A549 (cell line): ENCODE results near the gene CLDN14. TPM values are rescaled to one million over a fixed set of nuclear protein-coding genes. Genes with fewer than 3 reads are reported as not detected.

Experiments
- ATAC-seq, 2 experiments: fragments of 200-7000 bp in 1 of 2; fragments of >200 bp in 1 of 2; cut with Nextera tagmentation in 1 of 2; cut with Tn5 transposase in 1 of 2; 3 replicates each; pipeline versions ENCODE4 v1.8.0 to v1.9.1; 2018 to 2020; ENCODE audit warnings: mild to moderate bottlenecking in 1 of 2, moderate library complexity in 1 of 2
- CTCF ChIA-PET: fragments of 300-600 bp; sonication (Branson Sonifier 250); formaldehyde crosslinking; extraction: SDS; loops from one replicate; lab custom pipeline; 2021; ENCODE audit warnings: antibody characterized with exemption, inconsistent platforms; lab: Yijun Ruan, JAX
- POLR2A ChIA-PET: fragments of 350-600 bp; formaldehyde crosslinking; extraction: SDS; loops from one replicate; lab custom pipeline; 2021; ENCODE audit warnings: antibody characterized with exemption, inconsistent platforms; lab: Yijun Ruan, JAX
- DNase-seq, 2 experiments: peaks; one replicate each; pipeline versions ENCODE4 v3.0.0 to v3.0.0-alpha.2; 2011 to 2016; ENCODE audit warnings: low read depth in 1 of 2, low spot score in 1 of 2
- FAIRE-seq: peaks from 2 replicates; lab custom pipeline; 2011; peaks lifted over from hg19 to GRCh38; lab: Jason Lieb, UNC
- H3K27ac ChIP-seq, 2 experiments: fragments of >200 bp; sonication (Bioruptor Twin); formaldehyde crosslinking; 3 replicates each; pipeline ENCODE4 v1.5.1; 2016 to 2017
- H3K4me1 ChIP-seq: fragments of >200 bp; sonication (Bioruptor Twin); formaldehyde crosslinking; 3 replicates; pipeline ENCODE4 v1.6.1; 2016
- H3K4me2 ChIP-seq: fragments of >200 bp; sonication (Bioruptor Twin); formaldehyde crosslinking; 3 replicates; pipeline ENCODE4 v1.6.1; 2016
- H3K4me3 ChIP-seq: fragments of >200 bp; sonication (Bioruptor Twin); formaldehyde crosslinking; 3 replicates; pipeline ENCODE4 v1.5.1; 2016
- H3K9me3 ChIP-seq: fragments of >200 bp; sonication (Bioruptor Twin); formaldehyde crosslinking; 3 replicates; pipeline ENCODE4 v1.6.1; 2016
- CBX8 ChIP-seq: fragments of 200-600 bp; sonication (generic); IDR thresholded peaks from 2 replicates; pipeline ENCODE4 v1.6.1; 2016
- CHD2 ChIP-seq: fragments of 150-350 bp; IDR thresholded peaks from 2 replicates; pipeline ENCODE4 v1.6.1; 2014; ENCODE audit warnings: low read length; ENCODE audit not compliant: partially characterized antibody
- CHD4 ChIP-seq: fragments of 200-600 bp; sonication (generic); IDR thresholded peaks from 2 replicates; pipeline ENCODE4 v1.6.1; 2016; ENCODE audit warnings: antibody characterized with exemption, mild to moderate bottlenecking, borderline replicate concordance
- ESRRA ChIP-seq: fragments of 150-350 bp; IDR thresholded peaks from 2 replicates; pipeline ENCODE4 v1.6.1; 2014; ENCODE audit warnings: mild to moderate bottlenecking, low read length, borderline replicate concordance
- HOXB13 ChIP-seq: fragments of 250-450 bp; sonication (Bioruptor Pico); IDR thresholded peaks from 2 replicates; pipeline ENCODE4 v1.5.0; 2020; ENCODE audit warnings: low read depth, mild to moderate bottlenecking, moderate library complexity
- JUN ChIP-seq, 2 experiments: fragments of >200 bp; sonication (Bioruptor Twin); formaldehyde crosslinking; IDR thresholded peaks; 2 replicates in 1 of 2; 3 replicates in 1 of 2; pipeline ENCODE4 v1.6.1; 2016 to 2017
- JUNB ChIP-seq: fragments of >200 bp; sonication (Bioruptor Twin); formaldehyde crosslinking; IDR thresholded peaks from 2 replicates; pipeline ENCODE4 v1.6.1; 2016
- KDM5A ChIP-seq: fragments of 200-600 bp; sonication (generic); IDR thresholded peaks from 2 replicates; pipeline ENCODE4 v1.6.1; 2016; ENCODE audit warnings: antibody characterized with exemption, mild to moderate bottlenecking
- NFE2L2 ChIP-seq: fragments of 150-350 bp; conservative IDR thresholded peaks from 2 replicates; pipeline ENCODE4 v1.6.1; 2014; ENCODE audit warnings: low read length
- POLR2A ChIP-seq: IDR thresholded peaks from 2 replicates; pipeline ENCODE4 v1.6.1; 2012; ENCODE audit warnings: mild to moderate bottlenecking, low read length
- RAD21 ChIP-seq, 2 experiments: fragments of >200 bp in 1 of 2; sonication (Bioruptor Twin) in 1 of 2; formaldehyde crosslinking in 1 of 2; IDR thresholded peaks in 1 of 2; conservative IDR thresholded peaks in 1 of 2; 2 replicates in 1 of 2; 3 replicates in 1 of 2; pipeline ENCODE4 v1.6.1; 2012 to 2018; ENCODE audit warnings: inconsistent platforms in 1 of 2
- RARB ChIP-seq: fragments of 250-450 bp; sonication (Bioruptor Pico); IDR thresholded peaks from 2 replicates; pipeline ENCODE4 v1.8.0; 2021; ENCODE audit warnings: mild to moderate bottlenecking, moderate library complexity
- SMC3 ChIP-seq: fragments of >200 bp; sonication (Bioruptor Twin); formaldehyde crosslinking; IDR thresholded peaks from 3 replicates; pipeline ENCODE4 v1.6.1; 2018; ENCODE audit warnings: inconsistent platforms
- SREBF2 ChIP-seq: fragments of 450-650 bp; IDR thresholded peaks from 2 replicates; pipeline ENCODE4 v1.6.1; 2014; ENCODE audit warnings: mild to moderate bottlenecking, moderate library complexity
- TP53 ChIP-seq: fragments of 250-450 bp; sonication (Bioruptor Pico); IDR thresholded peaks from 2 replicates; pipeline ENCODE4 v1.5.0; 2021; ENCODE audit warnings: mild to moderate bottlenecking, moderate library complexity
- ZC3H11A ChIP-seq: fragments of 450-650 bp; IDR thresholded peaks from 2 replicates; pipeline ENCODE4 v1.6.1; 2014; ENCODE audit warnings: antibody characterized with exemption, mild to moderate bottlenecking
- WGBS: methylation state at CpG from one replicate; pipeline ENCODE4 v1.1.6; 2017; ENCODE audit errors: missing lambda C conversion rate; 5-methylcytosine and 5-hydroxymethylcytosine counted together
- polyA plus RNA-seq, 4 experiments: library from polyadenylated mRNA; depleted of rRNA in 3 of 4; stranded (reverse); fragments of >200 nt; fragmentation: RNase III in 1 of 4; extraction: RNeasy Plus Mini Kit Qiagen cat#74134 plus additional on column Dnase treatment in 1 of 4; gene quantifications; 2 replicates in 3 of 4; 3 replicates in 1 of 4; pipeline ENCODE4 v1.2.3, GENCODE V29; 2011 to 2017
- TF ChIP-seq, protein P1 (sequence below): fragments of >200 bp; sonication (Bioruptor Twin); formaldehyde crosslinking; IDR thresholded peaks from 3 replicates; pipeline ENCODE4 v1.5.1; 2016
- TF ChIP-seq, protein P2 (sequence below): fragments of >200 bp; sonication (Bioruptor Twin); formaldehyde crosslinking; IDR thresholded peaks from 3 replicates; pipeline ENCODE4 v1.6.1; 2016
- TF ChIP-seq, protein P3 (sequence below): fragments of 150-350 bp; IDR thresholded peaks from 2 replicates; pipeline ENCODE4 v1.6.1; 2014; ENCODE audit warnings: low read depth, mild to moderate bottlenecking, low read length
- TF ChIP-seq, protein P4 (sequence below): fragments of 250-450 bp; sonication (Bioruptor Pico); IDR thresholded peaks from 2 replicates; pipeline ENCODE4 v1.5.0; 2020; ENCODE audit warnings: low read depth, mild to moderate bottlenecking, moderate library complexity

The CLDN14 gene
- polyA plus RNA-seq, 2 of the 4 experiments (the other 2 are of a cell fraction), result not detected

DNA sequence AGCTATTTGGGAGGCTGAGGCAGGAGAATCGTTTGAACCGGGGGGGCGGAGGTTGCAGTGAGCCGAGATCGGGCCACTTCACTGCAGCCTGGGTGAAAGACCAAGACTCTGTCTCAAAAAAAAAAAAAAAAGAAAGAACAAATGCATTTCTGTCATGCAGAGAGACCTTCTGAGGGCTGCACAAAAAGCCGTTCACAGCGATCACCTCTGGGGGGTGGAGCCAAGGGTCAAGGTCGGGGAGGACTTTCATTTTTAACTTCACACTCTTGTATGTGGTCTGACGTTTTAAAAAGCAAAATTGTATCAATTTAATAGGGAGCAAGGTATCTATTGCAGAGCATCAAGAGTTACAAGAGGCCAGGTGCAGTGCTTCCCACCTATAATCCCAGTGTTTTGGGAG, 26.6 kb upstream of the CLDN14 start (continued):
- TF ChIP-seq, protein P1, sequence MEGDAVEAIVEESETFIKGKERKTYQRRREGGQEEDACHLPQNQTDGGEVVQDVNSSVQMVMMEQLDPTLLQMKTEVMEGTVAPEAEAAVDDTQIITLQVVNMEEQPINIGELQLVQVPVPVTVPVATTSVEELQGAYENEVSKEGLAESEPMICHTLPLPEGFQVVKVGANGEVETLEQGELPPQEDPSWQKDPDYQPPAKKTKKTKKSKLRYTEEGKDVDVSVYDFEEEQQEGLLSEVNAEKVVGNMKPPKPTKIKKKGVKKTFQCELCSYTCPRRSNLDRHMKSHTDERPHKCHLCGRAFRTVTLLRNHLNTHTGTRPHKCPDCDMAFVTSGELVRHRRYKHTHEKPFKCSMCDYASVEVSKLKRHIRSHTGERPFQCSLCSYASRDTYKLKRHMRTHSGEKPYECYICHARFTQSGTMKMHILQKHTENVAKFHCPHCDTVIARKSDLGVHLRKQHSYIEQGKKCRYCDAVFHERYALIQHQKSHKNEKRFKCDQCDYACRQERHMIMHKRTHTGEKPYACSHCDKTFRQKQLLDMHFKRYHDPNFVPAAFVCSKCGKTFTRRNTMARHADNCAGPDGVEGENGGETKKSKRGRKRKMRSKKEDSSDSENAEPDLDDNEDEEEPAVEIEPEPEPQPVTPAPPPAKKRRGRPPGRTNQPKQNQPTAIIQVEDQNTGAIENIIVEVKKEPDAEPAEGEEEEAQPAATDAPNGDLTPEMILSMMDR, result no peak
- TF ChIP-seq POLR2A (no peak), RAD21 (conservative IDR thresholded peaks at IDR 0.05 in 1 of 2, IDR thresholded peaks at IDR 0.05 in 1 of 2) (no peak), NFE2L2 (no peak)
- TF ChIP-seq, all 56 proteins: peak for 0

DNA sequence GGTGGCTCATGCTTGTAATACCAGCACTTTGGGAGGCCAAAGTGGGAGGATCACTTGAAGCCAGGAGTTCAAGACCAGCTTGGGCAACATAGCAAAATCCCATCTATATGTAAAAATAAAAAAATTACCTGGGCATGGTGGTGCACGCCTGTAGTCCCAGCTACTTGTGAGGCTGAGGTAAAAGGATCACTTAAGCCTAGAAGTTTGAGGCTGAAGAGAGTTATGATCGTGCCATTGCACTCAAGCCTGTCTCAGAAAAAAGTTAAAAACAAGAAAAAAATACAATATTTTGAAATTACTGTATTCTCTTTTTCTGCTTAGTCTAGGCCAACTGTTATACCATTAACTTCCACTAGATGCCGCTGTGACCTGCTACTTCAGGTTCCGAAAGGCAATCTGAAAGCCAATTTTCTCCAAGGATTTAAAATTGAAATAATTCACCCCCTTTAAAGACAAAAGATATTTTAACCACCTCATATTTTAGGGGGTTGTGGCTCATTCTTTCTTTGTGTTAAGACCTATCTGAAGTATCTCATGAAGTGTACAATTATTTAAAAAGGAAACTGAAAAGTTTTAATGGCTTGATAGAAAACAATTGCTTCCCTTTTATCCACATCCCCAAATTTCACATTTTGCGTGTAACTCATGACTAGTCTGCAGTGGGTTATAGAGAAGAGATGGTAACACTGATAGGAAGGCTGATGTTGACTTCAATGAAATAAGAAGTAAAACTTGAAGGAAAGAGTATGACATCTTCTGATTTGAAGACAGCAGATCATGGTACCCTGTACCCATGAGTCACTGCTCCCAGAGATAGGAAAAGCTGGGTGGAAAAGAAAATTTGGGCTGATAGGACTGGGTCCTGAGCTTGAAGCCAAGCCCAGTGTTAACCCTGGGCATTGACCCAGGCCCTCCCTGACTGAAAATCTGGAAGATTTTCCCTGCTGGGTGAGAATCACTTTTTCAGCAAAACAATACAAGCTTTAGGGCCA, 24.4 kb upstream of the CLDN14 start:
- TF ChIP-seq, protein P2, sequence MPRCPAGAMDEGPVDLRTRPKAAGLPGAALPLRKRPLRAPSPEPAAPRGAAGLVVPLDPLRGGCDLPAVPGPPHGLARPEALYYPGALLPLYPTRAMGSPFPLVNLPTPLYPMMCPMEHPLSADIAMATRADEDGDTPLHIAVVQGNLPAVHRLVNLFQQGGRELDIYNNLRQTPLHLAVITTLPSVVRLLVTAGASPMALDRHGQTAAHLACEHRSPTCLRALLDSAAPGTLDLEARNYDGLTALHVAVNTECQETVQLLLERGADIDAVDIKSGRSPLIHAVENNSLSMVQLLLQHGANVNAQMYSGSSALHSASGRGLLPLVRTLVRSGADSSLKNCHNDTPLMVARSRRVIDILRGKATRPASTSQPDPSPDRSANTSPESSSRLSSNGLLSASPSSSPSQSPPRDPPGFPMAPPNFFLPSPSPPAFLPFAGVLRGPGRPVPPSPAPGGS, result no peak
- TF ChIP-seq RARB (CRISPR knock-in tag), result no peak
- TF ChIP-seq, protein P1, result peak; percentile 76
- peak; percentile 76 to 82 for TF ChIP-seq RAD21 (conservative IDR thresholded peaks at IDR 0.05 in 1 of 2, IDR thresholded peaks at IDR 0.05 in 1 of 2)
- TF ChIP-seq, protein P3, sequence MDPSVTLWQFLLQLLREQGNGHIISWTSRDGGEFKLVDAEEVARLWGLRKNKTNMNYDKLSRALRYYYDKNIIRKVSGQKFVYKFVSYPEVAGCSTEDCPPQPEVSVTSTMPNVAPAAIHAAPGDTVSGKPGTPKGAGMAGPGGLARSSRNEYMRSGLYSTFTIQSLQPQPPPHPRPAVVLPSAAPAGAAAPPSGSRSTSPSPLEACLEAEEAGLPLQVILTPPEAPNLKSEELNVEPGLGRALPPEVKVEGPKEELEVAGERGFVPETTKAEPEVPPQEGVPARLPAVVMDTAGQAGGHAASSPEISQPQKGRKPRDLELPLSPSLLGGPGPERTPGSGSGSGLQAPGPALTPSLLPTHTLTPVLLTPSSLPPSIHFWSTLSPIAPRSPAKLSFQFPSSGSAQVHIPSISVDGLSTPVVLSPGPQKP, result no peak
- peak; percentile 75 for TF ChIP-seq SMC3
- TF ChIP-seq, protein P4, sequence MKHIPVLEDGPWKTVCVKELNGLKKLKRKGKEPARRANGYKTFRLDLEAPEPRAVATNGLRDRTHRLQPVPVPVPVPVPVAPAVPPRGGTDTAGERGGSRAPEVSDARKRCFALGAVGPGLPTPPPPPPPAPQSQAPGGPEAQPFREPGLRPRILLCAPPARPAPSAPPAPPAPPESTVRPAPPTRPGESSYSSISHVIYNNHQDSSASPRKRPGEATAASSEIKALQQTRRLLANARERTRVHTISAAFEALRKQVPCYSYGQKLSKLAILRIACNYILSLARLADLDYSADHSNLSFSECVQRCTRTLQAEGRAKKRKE (CRISPR knock-in tag), result no peak
- TF ChIP-seq JUNB, result no peak
- no peak for TF ChIP-seq KDM5A
- TF ChIP-seq CHD2, result no peak
- TF ChIP-seq TP53 (CRISPR knock-in tag), result no peak
- TF ChIP-seq ZC3H11A, result no peak
- TF ChIP-seq ESRRA, result no peak
- TF ChIP-seq NFE2L2, result no peak
- no peak for TF ChIP-seq HOXB13 (CRISPR knock-in tag)
- no peak for TF ChIP-seq CHD4
- no peak for TF ChIP-seq SREBF2
- no peak for TF ChIP-seq JUN (IDR thresholded peaks at IDR 0.05)
- TF ChIP-seq CBX8, result no peak
- Histone ChIP-seq H3K27ac (peak overlapping the region; percentile 23 to 59; a peak in 4 of 6 replicates), H3K4me1 (peaks cover 16% of the 10 kb centered on the region; the same call in 2 of the 3 replicates), H3K4me2 (no peak overlapping the region), H3K9me3 (no peaks in the 10 kb centered on the region), H3K4me3 (no peak overlapping the region)
- CTCF ChIA-PET, result interaction anchor here (0.6 to 3.3 kb wide), 39 partner anchors 10 to 506 kb away, joined by 3 to 15 read pairs (median 3); partner anchors contain the start of gene CLDN14
- 35% methylated on average over 5 of the region's 5 CpGs for WGBS
- FAIRE-seq (no peak), ATAC-seq (no peak), DNase-seq (peak; percentile 5 to 44)
- POLR2A ChIA-PET, result no interaction called here
